Keratinocyte (primary cell): ENCODE data around the gene SMAD3. TPM values are rescaled to one million over a fixed set of nuclear protein-coding genes. Genes with fewer than 3 reads are reported as not detected.

Experiments used
- DNase-seq: peaks from one replicate; pipeline ENCODE4 v3.0.0-alpha.2; 2011; ENCODE audit warnings: low read depth, missing footprints, low spot score
- FAIRE-seq: peaks from 2 replicates; lab custom pipeline; 2011; peaks lifted over from hg19 to GRCh38; lab: Jason Lieb, UNC
- H2AFZ ChIP-seq: 2 replicates; pipeline ENCODE4 v1.6.0; 2012; ENCODE audit warnings: low read length, control low read depth, inconsistent platforms; ENCODE audit not compliant: control insufficient read depth
- H3K27ac ChIP-seq: 2 replicates; pipeline ENCODE4 v1.5.1; 2011; ENCODE audit warnings: low read length; ENCODE audit not compliant: control insufficient read depth, insufficient read depth
- H3K27me3 ChIP-seq: 3 replicates; pipeline ENCODE4 v1.6.0; 2011; ENCODE audit warnings: low read length; ENCODE audit not compliant: control insufficient read depth, insufficient read depth; ENCODE audit errors: extremely low read depth
- H3K36me3 ChIP-seq, 2 experiments: 2 replicates in 1 of 2; 3 replicates in 1 of 2; pipeline ENCODE4 v1.5.1; 2011; ENCODE audit warnings: low read length in 2 of 2, mild to moderate bottlenecking in 1 of 2; ENCODE audit not compliant: control insufficient read depth in 2 of 2, insufficient read depth in 2 of 2; ENCODE audit errors: extremely low read depth in 1 of 2
- H3K4me1 ChIP-seq: 3 replicates; pipeline ENCODE4 v1.5.1; 2011; ENCODE audit warnings: low read length; ENCODE audit not compliant: control insufficient read depth, insufficient read depth; ENCODE audit errors: extremely low read depth
- H3K4me2 ChIP-seq: 3 replicates; pipeline ENCODE4 v1.6.0; 2011; ENCODE audit warnings: low read depth, low read length; ENCODE audit not compliant: control insufficient read depth, insufficient read depth; ENCODE audit errors: extremely low read depth
- H3K4me3 ChIP-seq, 3 experiments: fragments of 200-600 bp in 1 of 3; sonication (generic) in 1 of 3; 2 replicates in 2 of 3; 3 replicates in 1 of 3; pipeline ENCODE4 v1.5.1; 2011 to 2016; ENCODE audit warnings: low read length in 3 of 3, mild to moderate bottlenecking in 3 of 3, control low read depth in 2 of 3, inconsistent platforms in 1 of 3, low read depth in 1 of 3, mixed read lengths in 1 of 3, mixed run types in 1 of 3, moderate library complexity in 1 of 3; ENCODE audit not compliant: control insufficient read depth in 2 of 3, insufficient read depth in 2 of 3; ENCODE audit errors: extremely low read depth in 1 of 3
- H3K79me2 ChIP-seq: 2 replicates; pipeline ENCODE4 v1.6.0; 2012; ENCODE audit warnings: low read length; ENCODE audit not compliant: control insufficient read depth, insufficient read depth
- H3K9ac ChIP-seq: 3 replicates; pipeline ENCODE4 v1.6.0; 2011; ENCODE audit warnings: low read length; ENCODE audit not compliant: control insufficient read depth, insufficient read depth; ENCODE audit errors: extremely low read depth
- H3K9me1 ChIP-seq: 3 replicates; pipeline ENCODE4 v1.6.0; 2011; ENCODE audit warnings: low read length; ENCODE audit not compliant: control insufficient read depth, insufficient read depth; ENCODE audit errors: extremely low read depth
- H3K9me3 ChIP-seq: 2 replicates; pipeline ENCODE4 v1.5.1; 2012; ENCODE audit warnings: low read depth, low read length; ENCODE audit not compliant: control insufficient read depth
- H4K20me1 ChIP-seq: 3 replicates; pipeline ENCODE4 v1.6.0; 2011; ENCODE audit warnings: low read length; ENCODE audit not compliant: control insufficient read depth, insufficient read depth; ENCODE audit errors: extremely low read depth
- CTCF ChIP-seq, 3 experiments: IDR thresholded peaks in 1 of 3; conservative IDR thresholded peaks in 1 of 3; optimal IDR thresholded peaks in 1 of 3; 2 replicates in 2 of 3; 3 replicates in 1 of 3; pipeline versions ENCODE3 to v1.5.1; 2011; ENCODE audit warnings: low read length in 3 of 3, mild to moderate bottlenecking in 3 of 3, moderate library complexity in 2 of 3, control low read depth in 1 of 3, inconsistent platforms in 1 of 3; ENCODE audit not compliant: insufficient read depth in 2 of 3; ENCODE audit errors: extremely low read depth in 1 of 3
- EZH2 ChIP-seq: IDR thresholded peaks from one replicate; pipeline ENCODE4 v1.6.1; 2012; ENCODE audit warnings: inconsistent platforms, mild to moderate bottlenecking, low read length, moderate library complexity
- dilution Hi-C: fragments of 300-500 bp; cut with MboI; formaldehyde crosslinking; loops from one replicate; pipeline ENCODE4 v1.7.0; 2020; ENCODE audit warnings: low sequenced_read_pairs; ENCODE audit not compliant: extremely low pct_ligation_motif_present
- polyA plus RNA-seq, 5 experiments: library from polyadenylated mRNA; depleted of rRNA in 3 of 5; stranded (reverse) in 3 of 5; stranded (forward) in 1 of 5; unstranded in 1 of 5; fragments of >200 nt; gene quantifications; 1 replicate in 1 of 5; 2 replicates in 3 of 5; 3 replicates in 1 of 5; pipeline versions ENCODE4 v1.2.1 to v1.2.3, GENCODE V29; 2011 to 2012; ENCODE audit warnings: missing spikeins in 2 of 5, low read depth in 1 of 5, low replicate concordance in 1 of 5

SMAD3 gene
- polyA plus RNA-seq, 1 donor (not counting 4 experiments of a cell fraction or from before 2014, with no cell fraction given): 33.7 TPM

GRCh38 chr15:67070150-67070549 lies 4.7 kb downstream of the SMAD3 start:
- DNase-seq (peak; percentile 42), FAIRE-seq (peak; percentile 13)
- H3K4me3 ChIP-seq: peak overlapping the region in 2 of 3 experiments; percentile 18 to 39
- H3K36me3 ChIP-seq: peaks cover 3 to 11% of the 10 kb centered on the region in 2 experiments
- peak overlapping the region; percentile 58 for H3K9ac ChIP-seq
- H4K20me1 ChIP-seq: peaks cover 5% of the 10 kb centered on the region
- peaks cover 3% of the 10 kb centered on the region for H3K9me1 ChIP-seq
- peaks cover 88% of the 10 kb centered on the region for H3K79me2 ChIP-seq
- H3K27ac ChIP-seq: peak overlapping the region; percentile 91
- no peak overlapping the region for H2AFZ ChIP-seq
- H3K9me3 ChIP-seq: no peaks in the 10 kb centered on the region
- no peaks in the 10 kb centered on the region for H3K27me3 ChIP-seq
- TF ChIP-seq CTCF (optimal IDR thresholded peaks at IDR 0.05 in 1 of 3, IDR thresholded peaks at IDR 0.05 in 1 of 3, conservative IDR thresholded peaks at IDR 0.05 in 1 of 3; ENCODE audit: extremely low read depth in 1 of 3, insufficient read depth in 2 of 3, low read length in 3 of 3): no peak
- TF ChIP-seq EZH2: no peak
- H3K4me2 ChIP-seq: peak overlapping the region; percentile 97
- dilution Hi-C loops: no loop called here
- peaks cover 40% of the 10 kb centered on the region for H3K4me1 ChIP-seq

DNA sequence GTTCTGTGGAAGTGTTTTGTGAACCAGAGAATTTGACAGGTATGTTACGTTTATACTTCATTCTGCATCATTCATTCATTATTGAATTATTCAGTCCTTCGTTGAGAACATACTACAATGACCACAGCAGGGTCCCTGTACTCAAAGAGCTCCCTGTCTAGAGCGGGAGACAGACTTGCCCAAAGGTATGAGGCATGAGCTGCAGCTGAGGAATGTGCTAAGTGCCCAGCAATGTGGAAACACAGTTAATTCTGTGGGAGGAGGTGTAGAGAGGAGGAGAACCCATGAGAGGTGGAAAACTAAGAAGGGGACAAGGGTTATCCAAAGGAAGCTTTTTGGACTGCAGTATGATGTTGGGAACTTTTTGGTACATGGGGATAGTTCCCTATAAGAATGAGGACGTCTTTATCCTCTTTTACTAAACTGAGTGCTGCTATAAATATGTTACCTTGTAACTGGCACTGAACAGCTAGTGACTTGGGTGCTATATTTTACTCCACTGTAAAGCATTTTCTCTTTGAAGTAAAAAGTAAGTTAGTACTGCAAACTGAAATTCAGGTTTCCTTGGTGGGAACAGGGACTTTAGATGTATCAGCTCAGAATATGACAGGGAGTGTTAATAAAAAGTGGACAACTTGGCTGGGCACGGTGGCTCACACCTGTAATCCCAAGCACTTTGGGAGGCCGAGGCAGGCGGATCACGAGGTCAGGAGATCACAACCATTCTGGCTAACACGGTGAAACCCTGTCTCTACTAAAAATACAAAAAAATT lies 5.7 kb downstream of the SMAD3 start:
- H3K27ac ChIP-seq: peak overlapping the region; percentile 91
- no peaks in the 10 kb centered on the region for H3K27me3 ChIP-seq
- no peak overlapping the region for H3K4me3 ChIP-seq
- H3K36me3 ChIP-seq: peaks cover 4 to 11% of the 10 kb centered on the region in 2 experiments
- TF ChIP-seq CTCF (optimal IDR thresholded peaks at IDR 0.05 in 1 of 3, IDR thresholded peaks at IDR 0.05 in 1 of 3, conservative IDR thresholded peaks at IDR 0.05 in 1 of 3; ENCODE audit: extremely low read depth in 1 of 3, insufficient read depth in 2 of 3, low read length in 3 of 3): no peak
- no peak for TF ChIP-seq EZH2
- H3K9ac ChIP-seq: peak overlapping the region; percentile 30
- H3K4me2 ChIP-seq: peak overlapping the region; percentile 57
- peaks cover 48% of the 10 kb centered on the region for H3K4me1 ChIP-seq
- H3K9me1 ChIP-seq: peaks cover 3% of the 10 kb centered on the region
- H4K20me1 ChIP-seq: peaks cover 5% of the 10 kb centered on the region
- DNase-seq: no peak
- FAIRE-seq: peak; percentile 67
- dilution Hi-C loops: no loop called here
- no peak overlapping the region for H2AFZ ChIP-seq
- no peaks in the 10 kb centered on the region for H3K9me3 ChIP-seq
- H3K79me2 ChIP-seq: peaks cover 94% of the 10 kb centered on the region
